ENCODE results near the gene PLCB2.

PLCB2 gene

GRCh38 chr15:40334941-40335795, 27.4 kb upstream of the PLCB2 start:
- no peaks in the 10 kb centered on the region for H3K9me3 ChIP-seq (ENCODE audit: severe bottlenecking)
- H3K27ac ChIP-seq (ENCODE audit: poor library complexity, severe bottlenecking) = peak overlapping the region; percentile 97
- no peak overlapping the region for H3K4me3 ChIP-seq (ENCODE audit: severe bottlenecking)
- peaks cover 40% of the 10 kb centered on the region for H3K36me3 ChIP-seq (ENCODE audit: low read depth)
- TF ChIP-seq CTCF (IDR thresholded peaks at IDR 0.05; ENCODE audit: poor library complexity, severe bottlenecking) = no peak
- H3K4me1 ChIP-seq (ENCODE audit: insufficient read depth, poor library complexity, severe bottlenecking) = peaks cover 20% of the 10 kb centered on the region
- DNase-seq (ENCODE audit: low spot score) (no peak), ATAC-seq (ENCODE audit: low read depth) (no peak)
- H3K27me3 ChIP-seq (ENCODE audit: insufficient read depth, poor library complexity, severe bottlenecking) = no peaks in the 10 kb centered on the region

- peaks cover 20% of the 10 kb centered on the region for H3K4me1 ChIP-seq (ENCODE audit: insufficient read depth, poor library complexity, severe bottlenecking)
Observed at GRCh38 chr15:40334541-40334940, 26.8 kb upstream of the PLCB2 start.

GRCh38 chr15:40333922-40334492, 26.3 kb upstream of the PLCB2 start:
- H3K27me3 ChIP-seq (ENCODE audit: insufficient read depth, poor library complexity, severe bottlenecking) = no peaks in the 10 kb centered on the region
- H3K36me3 ChIP-seq (ENCODE audit: low read depth) = peaks cover 46% of the 10 kb centered on the region
- DNase-seq (ENCODE audit: low spot score) (no peak), ATAC-seq (ENCODE audit: low read depth) (0 out of 3 replicates have a peak, but pooled peaks have one; percentile 0)
- no peak for TF ChIP-seq CTCF (IDR thresholded peaks at IDR 0.05; ENCODE audit: poor library complexity, severe bottlenecking)
- H3K9me3 ChIP-seq (ENCODE audit: severe bottlenecking) = no peaks in the 10 kb centered on the region
- peak overlapping the region; percentile 97 for H3K27ac ChIP-seq (ENCODE audit: poor library complexity, severe bottlenecking)
- H3K4me3 ChIP-seq (ENCODE audit: severe bottlenecking) = no peak overlapping the region
- H3K4me1 ChIP-seq (ENCODE audit: insufficient read depth, poor library complexity, severe bottlenecking) = peaks cover 15% of the 10 kb centered on the region

More at GRCh38 chr15:40334541-40334940, 26.8 kb upstream of the PLCB2 start:
- no peak for TF ChIP-seq CTCF (IDR thresholded peaks at IDR 0.05; ENCODE audit: poor library complexity, severe bottlenecking)
- H3K27ac ChIP-seq (ENCODE audit: poor library complexity, severe bottlenecking) = peak overlapping the region; percentile 97
- H3K36me3 ChIP-seq (ENCODE audit: low read depth) = peaks cover 42% of the 10 kb centered on the region
- H3K9me3 ChIP-seq (ENCODE audit: severe bottlenecking) = no peaks in the 10 kb centered on the region
- no peak for DNase-seq (ENCODE audit: low spot score)
- H3K27me3 ChIP-seq (ENCODE audit: insufficient read depth, poor library complexity, severe bottlenecking) = no peaks in the 10 kb centered on the region
- no peak overlapping the region for H3K4me3 ChIP-seq (ENCODE audit: severe bottlenecking)
- no peak for ATAC-seq (ENCODE audit: low read depth)

- ATAC-seq (ENCODE audit: low read depth) (no peak), DNase-seq (ENCODE audit: low spot score) (no peak)
- Histone ChIP-seq H3K4me3 (ENCODE audit: severe bottlenecking) (no peak overlapping the region), H3K9me3 (ENCODE audit: severe bottlenecking) (no peaks in the 10 kb centered on the region), H3K27ac (ENCODE audit: poor library complexity, severe bottlenecking) (peak overlapping the region; percentile 11), H3K36me3 (ENCODE audit: low read depth) (peaks cover 32% of the 10 kb centered on the region), H3K27me3 (ENCODE audit: insufficient read depth, poor library complexity, severe bottlenecking) (no peaks in the 10 kb centered on the region), H3K4me1 (ENCODE audit: insufficient read depth, poor library complexity, severe bottlenecking) (peaks cover 21% of the 10 kb centered on the region)
- no peak for TF ChIP-seq CTCF (IDR thresholded peaks at IDR 0.05; ENCODE audit: poor library complexity, severe bottlenecking)
Observed at GRCh38 chr15:40332113-40332781, 24.5 kb upstream of the PLCB2 start.

Measured in RWPE2 (cell line).